Sigmoid colon (tissue), 7 donors: Measurements from ENCODE around the gene ANO1. TPM values are rescaled to one million over a fixed set of nuclear protein-coding genes. Genes with fewer than 3 reads are reported as not detected.

Source experiments
- DNase-seq: peaks from one replicate; pipeline ENCODE4 v3.0.0-alpha.2; 2019
- H3K27ac ChIP-seq, 4 donors: fragments of 200-600 bp; sonication (generic); one replicate each; pipeline ENCODE4 v1.5.1; 2016 to 2019; ENCODE audit warnings: mild to moderate bottlenecking in 1 of 4
- H3K27me3 ChIP-seq, 3 donors: fragments of 200-600 bp; sonication (generic); one replicate each; pipeline ENCODE4 v1.5.1; 2019; ENCODE audit warnings: mild to moderate bottlenecking in 1 of 3
- H3K36me3 ChIP-seq, 4 donors: fragments of 200-600 bp; sonication (generic); one replicate each; pipeline ENCODE4 v1.5.1; 2016 to 2019
- H3K4me1 ChIP-seq, 4 donors: fragments of 200-600 bp; sonication (generic); one replicate each; pipeline ENCODE4 v1.5.1; 2017 to 2019
- H3K4me3 ChIP-seq, 4 donors: fragments of 200-600 bp; sonication (generic); one replicate each; pipeline ENCODE4 v1.5.1; 2017 to 2019; ENCODE audit warnings: mild to moderate bottlenecking in 2 of 4, moderate library complexity in 1 of 4
- H3K9me3 ChIP-seq, 4 donors: fragments of 200-600 bp in 3 of 4; sonication (generic) in 3 of 4; one replicate each; pipeline versions ENCODE4 v1.5.1 to v1.6.1; 2013 to 2019
- EP300 ChIP-seq, 4 donors: sonication (generic); formaldehyde crosslinking; IDR thresholded peaks; one replicate each; pipeline ENCODE4 v1.6.1; 2017; ENCODE audit warnings: antibody characterized with exemption in 4 of 4
- POLR2A ChIP-seq, 2 donors: fragments of 450-650 bp; IDR thresholded peaks; one replicate each; pipeline ENCODE4 v1.6.1; 2016; ENCODE audit warnings: antibody characterized with exemption in 2 of 2, mild to moderate bottlenecking in 2 of 2, moderate library complexity in 2 of 2
- POLR2AphosphoS5 ChIP-seq, 4 donors: sonication (generic); formaldehyde crosslinking; IDR thresholded peaks; one replicate each; pipeline ENCODE4 v1.6.1; 2017; ENCODE audit warnings: antibody characterized with exemption in 4 of 4
- WGBS, 2 donors: extraction: QIAGEN DNeasy Blood & Tissue Kit; methylation state at CpG; one replicate each; pipeline ENCODE4 v1.1.7; 2013; 5-methylcytosine and 5-hydroxymethylcytosine counted together
- intact Hi-C: fragments of 100-400 bp; cut with DNase I; formaldehyde crosslinking; loops from one replicate; pipeline ENCODE4 v1.15.1; 2023
- polyA plus RNA-seq, 3 donors: library from polyadenylated mRNA; stranded (reverse); fragments of 200-250 nt; gene quantifications; one replicate each; pipeline ENCODE4 v1.2.3, GENCODE V29; 2013
- total RNA-seq, 4 donors: library from RNA; depleted of rRNA; stranded (reverse); fragments of >200 nt; gene quantifications; one replicate each; pipeline ENCODE4 v1.1.0, GENCODE V29; 2016
- TF ChIP-seq, protein P1 (sequence below), 4 experiments: fragments of 450-650 bp in 3 of 4; fragments of 200-600 bp in 1 of 4; IDR thresholded peaks; one replicate each; pipeline ENCODE4 v1.5.1; 2016 to 2019; ENCODE audit warnings: antibody characterized with exemption in 4 of 4, mild to moderate bottlenecking in 3 of 4, moderate library complexity in 2 of 4
- donor health status: healthy with polysubstance abuse.
- donor health status: Bipolar disorder and iron deficiency.
- donor health status: healthy.

ANO1 gene
- total and polyA plus RNA-seq, 7 donors: 0.60 to 33.9 (median 17.4) TPM

DNA sequence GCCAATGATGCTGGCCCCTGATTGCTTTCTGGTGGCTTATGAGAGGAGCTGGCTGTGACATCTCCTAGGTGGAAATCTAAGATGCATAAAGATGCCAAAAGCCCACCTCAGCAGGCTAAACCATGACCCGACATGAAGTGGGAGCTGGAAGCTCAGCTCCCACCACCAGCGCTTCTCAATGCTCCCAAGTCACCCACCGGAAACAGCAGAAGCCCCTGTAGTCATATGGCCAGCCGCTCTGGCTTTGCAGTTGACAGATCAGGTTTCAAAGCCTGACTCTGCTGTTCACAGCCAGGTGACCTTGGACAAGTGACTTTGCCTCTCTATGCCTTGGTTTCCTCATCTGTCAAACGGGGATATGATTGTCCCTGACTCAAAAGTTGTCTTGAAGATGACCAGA is 29.1 kb upstream of the ANO1 start:
- intact Hi-C loops: no loop called here
- peaks cover 0 to 15% (median 0%) of the 10 kb centered on the region in 3 donors for H3K27me3 ChIP-seq
- no peaks in the 10 kb centered on the region for H3K4me1 ChIP-seq
- H3K36me3 ChIP-seq: no peaks in the 10 kb centered on the region
- no peak for TF ChIP-seq EP300 (IDR thresholded peaks at IDR 0.05)
- TF ChIP-seq, protein P1, sequence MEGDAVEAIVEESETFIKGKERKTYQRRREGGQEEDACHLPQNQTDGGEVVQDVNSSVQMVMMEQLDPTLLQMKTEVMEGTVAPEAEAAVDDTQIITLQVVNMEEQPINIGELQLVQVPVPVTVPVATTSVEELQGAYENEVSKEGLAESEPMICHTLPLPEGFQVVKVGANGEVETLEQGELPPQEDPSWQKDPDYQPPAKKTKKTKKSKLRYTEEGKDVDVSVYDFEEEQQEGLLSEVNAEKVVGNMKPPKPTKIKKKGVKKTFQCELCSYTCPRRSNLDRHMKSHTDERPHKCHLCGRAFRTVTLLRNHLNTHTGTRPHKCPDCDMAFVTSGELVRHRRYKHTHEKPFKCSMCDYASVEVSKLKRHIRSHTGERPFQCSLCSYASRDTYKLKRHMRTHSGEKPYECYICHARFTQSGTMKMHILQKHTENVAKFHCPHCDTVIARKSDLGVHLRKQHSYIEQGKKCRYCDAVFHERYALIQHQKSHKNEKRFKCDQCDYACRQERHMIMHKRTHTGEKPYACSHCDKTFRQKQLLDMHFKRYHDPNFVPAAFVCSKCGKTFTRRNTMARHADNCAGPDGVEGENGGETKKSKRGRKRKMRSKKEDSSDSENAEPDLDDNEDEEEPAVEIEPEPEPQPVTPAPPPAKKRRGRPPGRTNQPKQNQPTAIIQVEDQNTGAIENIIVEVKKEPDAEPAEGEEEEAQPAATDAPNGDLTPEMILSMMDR (IDR thresholded peaks at IDR 0.05): no peak
- no peak for TF ChIP-seq POLR2A (IDR thresholded peaks at IDR 0.05)
- TF ChIP-seq POLR2AphosphoS5 (IDR thresholded peaks at IDR 0.05): no peak
- H3K4me3 ChIP-seq: no peak overlapping the region
- no peak overlapping the region for H3K27ac ChIP-seq
- WGBS, 2 donors: 62 to 70% methylated on average over 5 of the region's 5 CpGs
- no peaks in the 10 kb centered on the region for H3K9me3 ChIP-seq
- DNase-seq: no peak

DNA sequence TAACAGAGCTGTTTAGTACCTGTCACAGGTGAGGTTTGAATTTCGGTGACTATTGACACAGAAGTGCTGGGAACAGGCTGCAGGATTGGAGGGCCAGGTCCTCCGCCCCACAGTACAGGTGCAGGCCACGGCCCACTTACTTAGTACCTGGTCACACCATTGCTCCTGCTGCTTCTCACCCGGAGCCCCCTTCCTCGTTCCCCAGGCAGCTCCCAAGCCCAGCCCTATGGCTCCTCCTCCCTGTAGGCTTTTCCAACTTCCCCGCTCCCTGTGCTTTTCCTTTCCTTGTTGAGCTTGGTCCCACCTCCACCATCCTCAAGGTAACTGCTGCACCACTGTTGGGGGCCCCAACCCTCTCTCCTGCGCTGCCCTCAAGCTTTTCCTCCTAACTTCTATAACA is 27.9 kb upstream of the ANO1 start:
- Histone ChIP-seq H3K27me3 (peaks cover 0 to 20% (median 0%) of the 10 kb centered on the region in 3 donors), H3K36me3 (no peaks in the 10 kb centered on the region), H3K9me3 (peaks cover 0 to 2% (median 0%) of the 10 kb centered on the region in 4 donors), H3K4me3 (no peak overlapping the region), H3K4me1 (no peaks in the 10 kb centered on the region), H3K27ac (no peak overlapping the region)
- no peak for DNase-seq
- no peak for TF ChIP-seq POLR2A (IDR thresholded peaks at IDR 0.05)
- TF ChIP-seq EP300 (IDR thresholded peaks at IDR 0.05): no peak
- TF ChIP-seq POLR2AphosphoS5 (IDR thresholded peaks at IDR 0.05): no peak
- TF ChIP-seq, protein P1 (IDR thresholded peaks at IDR 0.05): no peak
- WGBS, 2 donors: 39 to 71% methylated on average over 7 of the region's 7 CpGs
- intact Hi-C loops: no loop called here

DNA sequence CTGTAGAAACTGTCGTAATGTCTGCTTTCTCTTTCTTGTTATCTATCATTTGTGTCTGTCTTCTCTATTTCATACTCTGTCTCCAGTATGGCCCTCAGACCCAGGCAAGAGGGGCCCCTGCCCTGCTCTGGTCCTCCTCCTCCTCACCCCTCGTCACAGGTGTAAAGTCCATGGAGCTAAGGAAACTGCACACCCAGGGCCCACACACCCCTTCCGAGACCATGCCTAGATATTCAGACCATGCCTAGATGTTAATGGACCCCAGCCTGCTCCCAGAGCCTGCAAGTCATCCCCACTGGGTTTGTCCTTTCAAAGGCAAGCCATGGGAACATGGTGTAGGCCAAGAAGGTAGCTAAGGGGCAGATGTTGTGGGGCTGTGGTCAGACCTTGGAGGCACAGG is 24.1 kb upstream of the ANO1 start:
- no peaks in the 10 kb centered on the region for H3K36me3 ChIP-seq
- no peak overlapping the region for H3K27ac ChIP-seq
- H3K4me1 ChIP-seq: no peaks in the 10 kb centered on the region
- H3K27me3 ChIP-seq: peaks cover 0 to 12% (median 0%) of the 10 kb centered on the region in 3 donors
- no peak overlapping the region for H3K4me3 ChIP-seq
- no peak for TF ChIP-seq POLR2AphosphoS5 (IDR thresholded peaks at IDR 0.05)
- TF ChIP-seq, protein P1 (IDR thresholded peaks at IDR 0.05): no peak
- TF ChIP-seq POLR2A (IDR thresholded peaks at IDR 0.05): no peak
- no peak for TF ChIP-seq EP300 (IDR thresholded peaks at IDR 0.05)
- intact Hi-C loops: no loop called here
- peaks cover 0 to 8% (median 0%) of the 10 kb centered on the region in 4 donors for H3K9me3 ChIP-seq
- WGBS, 2 donors: 90 to 91% methylated on average over 3 of the region's 3 CpGs
- DNase-seq: no peak

DNA sequence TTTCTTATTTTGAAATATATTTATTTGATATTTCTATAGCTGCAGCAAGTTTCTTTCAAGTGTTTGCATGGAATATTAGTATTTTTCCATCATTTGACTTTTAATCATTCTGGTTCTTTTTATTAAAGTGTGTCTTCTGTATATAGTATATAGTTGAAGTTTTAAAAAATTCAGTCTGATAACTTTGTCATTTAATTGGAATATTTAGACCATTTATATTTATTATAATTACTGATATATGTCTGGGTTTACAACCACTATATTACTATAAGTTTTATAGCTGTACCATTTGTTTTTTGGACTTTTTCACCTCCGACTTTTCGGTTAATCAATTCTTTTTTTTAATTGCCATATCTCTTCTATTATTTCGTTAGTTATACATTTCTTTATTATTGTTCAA is 22.7 kb upstream of the ANO1 start:
- Histone ChIP-seq H3K36me3 (no peaks in the 10 kb centered on the region), H3K27ac (no peak overlapping the region), H3K27me3 (peaks cover 0 to 6% (median 0%) of the 10 kb centered on the region in 3 donors), H3K4me3 (no peak overlapping the region), H3K9me3 (peaks cover 0 to 8% (median 0%) of the 10 kb centered on the region in 4 donors), H3K4me1 (no peaks in the 10 kb centered on the region)
- 64 to 66% methylated on average over 3 of the region's 3 CpGs for WGBS, 2 donors
- no peak for TF ChIP-seq POLR2A (IDR thresholded peaks at IDR 0.05)
- no peak for TF ChIP-seq POLR2AphosphoS5 (IDR thresholded peaks at IDR 0.05)
- no peak for DNase-seq
- intact Hi-C loops: no loop called here

DNA sequence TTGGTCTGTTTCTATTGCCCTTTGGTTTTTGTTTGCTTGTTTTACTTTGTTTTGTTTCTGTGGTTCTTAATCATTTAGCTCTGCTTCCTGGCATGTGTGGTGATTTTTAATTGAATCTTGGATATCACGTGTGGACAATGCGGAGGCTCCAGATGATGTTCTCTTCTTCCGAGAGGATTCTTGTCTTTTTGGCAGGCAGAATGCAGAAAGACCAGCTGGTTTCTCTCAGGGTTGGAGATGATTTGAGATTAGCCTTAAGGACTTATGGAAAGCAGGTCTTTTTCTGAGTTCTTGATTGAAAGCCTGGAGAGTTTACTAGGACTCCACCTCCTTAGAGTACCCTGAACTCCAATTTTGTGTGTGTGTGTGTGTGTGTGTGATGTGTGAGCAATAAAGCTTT is 21.0 kb upstream of the ANO1 start:
- H3K4me3 ChIP-seq: no peak overlapping the region
- 76 to 77% methylated on average over 3 of the region's 3 CpGs for WGBS, 2 donors
- no peaks in the 10 kb centered on the region for H3K36me3 ChIP-seq
- no peaks in the 10 kb centered on the region for H3K4me1 ChIP-seq
- TF ChIP-seq POLR2A (IDR thresholded peaks at IDR 0.05): no peak
- TF ChIP-seq, protein P1 (IDR thresholded peaks at IDR 0.05): no peak
- DNase-seq: no peak
- intact Hi-C loops: no loop called here
- H3K27ac ChIP-seq: no peak overlapping the region
- H3K27me3 ChIP-seq: peaks cover 0 to 6% (median 0%) of the 10 kb centered on the region in 3 donors
- H3K9me3 ChIP-seq: peaks cover 0 to 8% (median 0%) of the 10 kb centered on the region in 4 donors
